OCI-LY1 (cell line): ENCODE measurements around the gene KRT84.

Experiments
- EZH2 ChIP-seq: fragments of 200-600 bp; sonication (generic), shearing (Covaris generic); IDR thresholded peaks from 2 replicates; pipeline ENCODE4 v1.8.0; 2017; ENCODE audit warnings: borderline replicate concordance, mixed run types, mild to moderate bottlenecking, antibody characterized with exemption, low read length, moderate library complexity, mixed read lengths
- TF ChIP-seq, protein P1 (sequence below): fragments of 200-600 bp; sonication (generic), shearing (Covaris generic); IDR thresholded peaks from 2 replicates; pipeline ENCODE4 v1.5.1; 2017; ENCODE audit warnings: mild to moderate bottlenecking, antibody characterized with exemption, low read length, moderate library complexity, mixed read lengths

DNA sequence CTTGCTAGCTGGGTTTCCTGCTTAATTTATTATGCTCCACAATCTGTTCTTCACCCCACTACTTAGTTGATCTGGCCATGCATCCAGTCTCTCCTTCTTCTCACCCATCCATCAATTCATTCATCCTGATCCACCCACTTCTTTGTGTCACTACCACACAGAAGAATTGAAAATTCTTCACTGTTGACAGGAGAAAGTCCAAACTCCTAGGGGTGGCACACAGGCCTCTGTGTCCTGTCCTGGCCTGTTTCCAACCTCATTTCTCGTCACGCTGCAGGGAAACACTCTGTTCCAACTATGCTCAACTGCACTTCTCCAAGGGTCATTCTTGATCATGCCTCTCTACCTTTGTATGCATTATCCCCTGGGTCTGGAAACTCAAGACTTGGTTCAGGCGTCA, 53.6 kb downstream of the KRT84 start:
- TF ChIP-seq, protein P1, sequence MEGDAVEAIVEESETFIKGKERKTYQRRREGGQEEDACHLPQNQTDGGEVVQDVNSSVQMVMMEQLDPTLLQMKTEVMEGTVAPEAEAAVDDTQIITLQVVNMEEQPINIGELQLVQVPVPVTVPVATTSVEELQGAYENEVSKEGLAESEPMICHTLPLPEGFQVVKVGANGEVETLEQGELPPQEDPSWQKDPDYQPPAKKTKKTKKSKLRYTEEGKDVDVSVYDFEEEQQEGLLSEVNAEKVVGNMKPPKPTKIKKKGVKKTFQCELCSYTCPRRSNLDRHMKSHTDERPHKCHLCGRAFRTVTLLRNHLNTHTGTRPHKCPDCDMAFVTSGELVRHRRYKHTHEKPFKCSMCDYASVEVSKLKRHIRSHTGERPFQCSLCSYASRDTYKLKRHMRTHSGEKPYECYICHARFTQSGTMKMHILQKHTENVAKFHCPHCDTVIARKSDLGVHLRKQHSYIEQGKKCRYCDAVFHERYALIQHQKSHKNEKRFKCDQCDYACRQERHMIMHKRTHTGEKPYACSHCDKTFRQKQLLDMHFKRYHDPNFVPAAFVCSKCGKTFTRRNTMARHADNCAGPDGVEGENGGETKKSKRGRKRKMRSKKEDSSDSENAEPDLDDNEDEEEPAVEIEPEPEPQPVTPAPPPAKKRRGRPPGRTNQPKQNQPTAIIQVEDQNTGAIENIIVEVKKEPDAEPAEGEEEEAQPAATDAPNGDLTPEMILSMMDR, result no peak
- TF ChIP-seq EZH2, result no peak
